Measurements from ENCODE around the gene ZNF678.
A peak's percentile ranks its signal among the peaks of the same experiment; 100 is the strongest.

Gene ZNF678

DNA sequence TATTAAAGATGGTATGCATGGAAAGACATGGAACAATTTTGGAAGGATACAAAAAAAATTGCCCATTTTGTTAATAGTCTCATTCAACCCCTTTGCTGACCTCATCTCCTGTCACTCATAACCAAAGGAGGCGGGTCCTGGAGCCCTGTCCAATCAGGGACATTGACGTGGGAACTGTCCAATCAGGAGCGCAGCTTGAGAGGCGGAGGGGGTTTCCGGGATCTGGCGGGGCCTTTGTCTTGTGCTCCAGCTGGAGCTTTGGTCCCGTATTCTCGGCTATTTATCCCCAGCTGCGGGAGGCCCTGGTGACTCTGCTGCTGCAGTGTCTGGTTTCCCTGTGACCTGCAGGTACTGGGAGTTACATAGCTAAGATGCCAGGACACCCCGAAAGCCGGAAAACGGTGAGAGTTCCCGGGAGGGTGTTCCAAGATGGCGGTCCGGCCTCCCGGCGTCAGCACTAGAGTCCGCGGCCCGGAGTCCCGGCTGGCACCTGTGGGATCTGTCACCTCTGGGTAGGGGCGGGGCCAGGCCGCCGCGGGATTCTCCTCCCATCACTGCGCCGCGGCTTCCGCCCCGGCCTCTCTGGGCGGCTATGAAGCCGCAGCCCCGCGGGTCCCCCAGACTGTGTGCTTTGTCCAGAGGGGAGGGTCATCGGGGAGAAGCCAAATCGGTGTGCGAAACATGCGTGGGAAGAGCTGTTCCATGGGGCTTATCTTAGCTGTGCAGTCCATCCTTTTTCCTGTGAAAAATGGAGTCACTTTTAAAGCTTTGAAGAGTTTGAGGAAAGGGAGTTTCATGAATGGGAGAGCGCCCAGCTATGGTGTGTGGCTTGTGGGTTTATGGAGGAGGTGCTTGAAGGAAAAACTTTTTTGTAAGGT lies at the start of gene ZNF678:
ZNF678 (plus strand) TSS at position 233 of the 878 bp plus-strand sequence. CDS start 87,436 bp downstream, outside the sequence.
- DNase-seq (ENCODE audit: extremely low read depth in 1 of 2, low read depth in 1 of 2): peak; percentile 77 to 87

DNA sequence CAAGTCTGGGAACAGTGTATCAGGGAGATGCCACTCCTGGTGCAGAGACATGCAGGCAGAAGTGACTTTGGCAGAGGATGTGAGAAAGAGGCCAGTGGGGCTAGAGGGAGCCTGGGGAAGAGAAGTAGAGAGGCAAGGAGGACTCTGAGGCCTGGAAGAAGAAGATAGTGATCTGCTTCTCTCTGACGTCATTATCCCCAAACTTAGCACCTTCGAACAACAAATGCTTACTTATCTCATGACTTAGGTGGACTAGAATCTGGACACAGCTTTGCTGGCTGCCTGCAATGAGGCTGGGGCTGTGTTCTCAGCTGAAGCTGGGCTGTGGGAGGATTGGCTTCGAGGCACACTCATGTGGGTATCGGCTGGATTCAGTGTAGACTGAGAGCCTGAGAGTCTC lies 44.5 kb upstream of the ZNF678 start:
- no peak for DNase-seq (ENCODE audit: extremely low read depth in 1 of 2, low read depth in 1 of 2)

- no peak for DNase-seq (ENCODE audit: extremely low read depth in 1 of 2, low read depth in 1 of 2)
These were observed 41.6 kb upstream of the ZNF678 start for GRCh38 chr1:227521782-227522181.

GRCh38 chr1:227526524-227526923 lies 36.8 kb upstream of the ZNF678 start:
- DNase-seq (ENCODE audit: extremely low read depth in 1 of 2, low read depth in 1 of 2): no peak

DNA sequence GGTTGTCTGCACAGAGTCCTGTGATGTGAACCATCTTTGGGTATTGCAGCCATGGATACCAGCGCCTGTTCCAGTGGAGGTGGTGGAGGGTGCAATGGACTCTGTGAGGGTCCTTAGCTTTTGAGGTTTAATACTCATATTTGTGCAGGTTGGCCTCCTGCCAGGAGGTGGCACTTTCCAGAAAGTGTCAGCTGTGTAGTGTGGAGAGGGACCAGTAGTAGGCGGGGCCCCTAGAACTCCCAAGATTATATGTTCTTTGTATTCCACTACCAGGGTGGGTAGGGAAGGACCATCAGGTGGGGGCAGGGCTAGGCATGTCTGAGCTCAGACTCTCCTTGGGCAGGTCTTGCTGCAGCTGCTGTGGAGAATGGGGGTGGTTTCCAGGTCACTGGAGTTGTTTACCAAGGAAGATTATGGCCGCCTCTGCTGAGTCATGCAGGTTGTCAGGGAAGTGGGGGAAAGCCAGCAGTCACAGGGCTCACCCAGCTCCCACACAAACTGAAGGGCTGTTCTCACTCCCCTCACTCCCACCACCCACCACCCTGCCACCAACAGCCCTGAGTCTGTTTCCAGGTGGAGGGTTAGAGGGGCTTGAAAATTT lies 31.2 kb upstream of the ZNF678 start:
- no peak for DNase-seq (ENCODE audit: extremely low read depth in 1 of 2, low read depth in 1 of 2)

DNA sequence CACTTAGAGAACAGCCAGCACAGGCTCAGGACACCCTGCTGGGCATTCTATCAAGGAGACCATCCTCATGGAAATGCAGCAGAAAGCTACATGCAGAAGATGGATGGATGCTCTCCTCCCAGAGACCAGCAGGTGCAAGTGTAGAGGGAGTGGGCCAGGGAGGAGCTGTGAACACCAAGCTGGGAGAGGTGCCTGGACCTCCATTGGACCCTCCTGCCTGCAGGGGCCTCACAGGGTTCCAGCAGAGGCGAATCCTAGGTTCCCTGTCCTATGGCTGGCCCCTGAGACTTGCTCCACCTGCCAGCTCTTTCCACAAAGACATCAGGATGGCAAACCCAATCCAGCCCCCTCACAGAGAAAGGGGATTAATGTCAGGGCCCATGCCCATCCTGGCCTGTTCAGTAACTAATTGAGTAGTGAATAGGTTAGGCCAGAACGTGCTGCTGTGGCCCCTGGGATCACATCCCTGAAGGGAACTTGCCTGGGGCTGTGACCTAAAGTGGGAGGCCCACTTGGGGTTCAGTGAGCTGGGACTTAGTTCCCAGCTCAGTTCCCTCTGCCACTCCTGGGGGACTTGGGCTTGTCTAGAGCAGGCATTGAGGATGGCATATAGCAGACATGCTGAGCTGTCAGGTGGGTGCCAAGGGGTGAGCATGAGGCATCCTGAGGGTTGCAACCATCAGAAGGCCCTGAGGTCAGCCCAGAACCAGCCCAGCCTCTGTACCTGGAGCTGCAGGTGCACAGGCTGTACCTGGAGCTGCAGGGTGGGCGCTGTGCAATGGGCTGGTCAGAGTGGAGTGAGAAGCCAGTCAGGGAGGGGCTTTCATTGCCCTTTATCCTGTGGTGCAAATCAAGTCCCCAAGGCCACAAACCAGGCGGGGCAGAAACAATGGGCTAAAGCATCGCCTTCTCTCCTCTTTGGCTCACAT lies 22.9 kb upstream of the ZNF678 start:
- DNase-seq (ENCODE audit: extremely low read depth in 1 of 2, low read depth in 1 of 2): no peak

GRCh38 chr1:227541129-227541528 lies 22.2 kb upstream of the ZNF678 start:
- DNase-seq (ENCODE audit: extremely low read depth in 1 of 2, low read depth in 1 of 2): no peak

DNA sequence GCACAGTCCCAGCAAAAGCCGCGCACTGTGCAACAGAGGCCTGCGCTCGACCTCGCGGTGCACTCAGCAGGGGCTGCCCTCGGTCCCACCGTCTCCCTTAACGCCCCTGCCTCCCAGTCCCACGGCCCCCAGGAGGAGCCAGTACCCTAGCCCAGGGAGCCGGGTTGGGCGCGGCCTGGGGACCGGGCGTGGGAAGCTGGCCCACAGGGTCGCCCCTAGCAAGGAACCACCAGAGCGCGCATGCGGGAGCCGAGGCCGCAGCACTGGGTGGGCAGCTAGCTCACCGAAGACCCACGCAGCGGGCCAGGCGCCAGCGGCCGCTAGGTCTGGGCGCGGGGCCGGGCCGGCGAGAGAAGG lies 21.6 kb upstream of the ZNF678 start:
- no peak for DNase-seq (ENCODE audit: extremely low read depth in 1 of 2, low read depth in 1 of 2)

GRCh38 chr1:227542153-227543120 lies 20.9 kb upstream of the ZNF678 start:
- peak; percentile 69 to 78 for DNase-seq (ENCODE audit: extremely low read depth in 1 of 2, low read depth in 1 of 2)

- DNase-seq (ENCODE audit: extremely low read depth in 1 of 2, low read depth in 1 of 2): no peak
These were observed 19.9 kb upstream of the ZNF678 start for GRCh38 chr1:227543283-227544066.

GRCh38 chr1:227544067-227545050 lies 19.0 kb upstream of the ZNF678 start:
- DNase-seq (ENCODE audit: extremely low read depth in 1 of 2, low read depth in 1 of 2): no peak

GRCh38 chr1:227545361-227545760 lies 18.0 kb upstream of the ZNF678 start:
- DNase-seq (ENCODE audit: extremely low read depth in 1 of 2, low read depth in 1 of 2): no peak

- DNase-seq (ENCODE audit: extremely low read depth in 1 of 2, low read depth in 1 of 2): no peak
These were observed 17.3 kb upstream of the ZNF678 start for GRCh38 chr1:227546059-227546458.

GRCh38 chr1:227546598-227547309 lies 16.6 kb upstream of the ZNF678 start:
- DNase-seq (ENCODE audit: extremely low read depth in 1 of 2, low read depth in 1 of 2): no peak

DNA sequence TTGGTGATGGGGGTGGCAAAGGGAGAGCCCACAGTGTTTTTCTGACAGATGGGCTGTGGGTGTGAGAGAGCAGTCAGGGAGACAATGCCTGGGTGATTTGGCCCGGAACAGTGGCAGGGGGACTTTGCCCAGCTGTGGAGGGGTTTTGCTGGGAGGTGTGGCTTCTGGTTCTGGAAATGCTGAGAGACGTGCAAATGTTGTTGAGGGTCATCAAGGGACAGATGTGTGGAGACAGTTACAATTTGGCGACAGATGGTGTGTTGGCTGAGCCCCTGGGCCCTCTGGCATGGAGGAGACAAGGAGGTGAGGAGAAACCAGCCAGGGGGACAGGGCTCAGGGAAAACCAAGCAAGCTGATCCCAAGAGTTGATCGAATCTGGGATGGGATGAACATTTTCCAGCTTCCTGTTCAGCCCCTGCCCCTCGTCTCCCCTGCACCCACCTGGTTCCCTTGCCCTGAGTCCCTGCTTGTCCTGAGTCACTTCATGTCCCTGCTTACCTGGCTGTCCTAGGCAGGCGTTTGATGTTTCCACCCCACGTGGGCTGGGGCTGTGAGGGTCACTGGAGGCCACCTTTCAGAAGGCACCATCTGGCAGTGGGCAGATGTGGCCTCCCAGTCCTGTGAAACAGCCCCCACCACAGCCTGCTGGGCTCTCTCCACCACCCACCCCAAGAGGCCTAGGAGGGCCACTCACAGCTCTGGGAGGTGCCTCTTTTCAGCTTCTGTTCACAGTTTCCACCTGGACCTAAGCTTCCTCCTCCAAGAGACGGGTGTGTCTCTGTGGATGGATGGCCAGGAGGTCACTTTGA lies 15.8 kb upstream of the ZNF678 start:
- no peak for DNase-seq (ENCODE audit: extremely low read depth in 1 of 2, low read depth in 1 of 2)

- no peak for DNase-seq (ENCODE audit: extremely low read depth in 1 of 2, low read depth in 1 of 2)
These were observed 15.3 kb upstream of the ZNF678 start for GRCh38 chr1:227548119-227548397.

GRCh38 chr1:227548448-227548847 lies 14.9 kb upstream of the ZNF678 start:
- no peak for DNase-seq (ENCODE audit: extremely low read depth in 1 of 2, low read depth in 1 of 2)
